Muscle of leg (tissue), 11 donors: ENCODE measurements around the gene NCR3LG1. TPM values are rescaled to one million over a fixed set of nuclear protein-coding genes. Genes with fewer than 3 reads are reported as not detected.

Experiments used
- DNase-seq: peaks from one replicate; pipeline ENCODE4 v3.0.0; 2013
- H3K27ac ChIP-seq: one replicate; pipeline ENCODE4 v1.5.1; 2013; ENCODE audit warnings: mild to moderate bottlenecking, low read length, control low read depth
- H3K27me3 ChIP-seq: one replicate; pipeline ENCODE4 v1.6.1; 2013; ENCODE audit warnings: low read length; ENCODE audit not compliant: control insufficient read depth, insufficient read depth
- H3K36me3 ChIP-seq: one replicate; pipeline ENCODE4 v1.6.1; 2013; ENCODE audit warnings: low read length; ENCODE audit not compliant: control insufficient read depth, insufficient read depth
- H3K4me1 ChIP-seq: one replicate; pipeline ENCODE4 v1.6.1; 2013; ENCODE audit warnings: low read length; ENCODE audit not compliant: control insufficient read depth, insufficient read depth
- H3K4me3 ChIP-seq: one replicate; pipeline ENCODE4 v1.5.1; 2013; ENCODE audit warnings: low read length, control low read depth
- H3K9me3 ChIP-seq: replicated peaks from 2 replicates; pipeline ENCODE4 v1.6.1; 2013; ENCODE audit warnings: low read depth, low read length; ENCODE audit not compliant: control insufficient read depth
- WGBS: methylation state at CpG from one replicate; pipeline ENCODE4 v1.1.5; 2013; ENCODE audit warnings: missing lambda C conversion rate; ENCODE audit not compliant: insufficient coverage; 5-methylcytosine and 5-hydroxymethylcytosine counted together
- polyA plus RNA-seq, 8 donors: library from polyadenylated mRNA; unstranded; fragments of 120-200 nt; gene quantifications; one replicate each; pipeline versions ENCODE4 v1.2.1 to v1.2.3, GENCODE V29; 2013; ENCODE audit warnings: inconsistent platforms in 1 of 8, low replicate concordance in 1 of 8; ENCODE audit not compliant: insufficient read length in 8 of 8, insufficient read depth in 1 of 8
- total RNA-seq: library from RNA; stranded (reverse); fragments of 120-200 nt; gene quantifications from one replicate; pipeline ENCODE4 v1.2.4, GENCODE V29; 2013

Gene NCR3LG1
- total and polyA plus RNA-seq, 9 donors: 0.31 to 0.96 (median 0.36) TPM

GRCh38 chr11:17369684-17370243 lies 18.2 kb downstream of the NCR3LG1 start:
- no peaks in the 10 kb centered on the region for H3K36me3 ChIP-seq
- H3K27ac ChIP-seq: no peak overlapping the region
- H3K9me3 ChIP-seq: peaks cover 55% of the 10 kb centered on the region
- H3K4me3 ChIP-seq: no peak overlapping the region
- no peak for DNase-seq
- WGBS: 71% methylated on average over 2 of the region's 2 CpGs
- no peaks in the 10 kb centered on the region for H3K4me1 ChIP-seq
- H3K27me3 ChIP-seq: no peaks in the 10 kb centered on the region

DNA sequence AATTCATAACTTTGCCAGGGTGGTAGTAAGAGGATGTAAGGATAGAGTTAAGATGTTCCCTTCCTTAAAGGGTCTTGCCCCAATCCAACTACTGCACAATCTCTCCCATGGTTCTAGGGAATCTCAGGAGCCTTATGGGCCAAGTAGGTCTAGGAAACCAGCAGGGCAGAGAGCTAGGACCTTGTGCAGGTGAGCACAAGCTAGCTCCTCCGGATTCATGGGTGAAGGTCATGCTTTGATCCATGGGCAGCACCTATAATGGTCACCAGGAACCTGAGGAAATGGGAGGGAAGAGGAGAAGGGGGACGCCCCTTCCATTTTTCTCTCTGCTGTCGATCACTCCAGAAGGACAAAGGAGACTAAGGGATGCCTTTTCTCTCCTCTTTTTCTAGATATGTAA lies 20.0 kb downstream of the NCR3LG1 start:
- Histone ChIP-seq H3K4me1 (no peaks in the 10 kb centered on the region), H3K4me3 (no peak overlapping the region), H3K27me3 (no peaks in the 10 kb centered on the region), H3K9me3 (peaks cover 56% of the 10 kb centered on the region), H3K27ac (no peak overlapping the region), H3K36me3 (no peaks in the 10 kb centered on the region)
- no peak for DNase-seq
- WGBS: 20% methylated on average over 1 of the region's 3 CpGs

DNA sequence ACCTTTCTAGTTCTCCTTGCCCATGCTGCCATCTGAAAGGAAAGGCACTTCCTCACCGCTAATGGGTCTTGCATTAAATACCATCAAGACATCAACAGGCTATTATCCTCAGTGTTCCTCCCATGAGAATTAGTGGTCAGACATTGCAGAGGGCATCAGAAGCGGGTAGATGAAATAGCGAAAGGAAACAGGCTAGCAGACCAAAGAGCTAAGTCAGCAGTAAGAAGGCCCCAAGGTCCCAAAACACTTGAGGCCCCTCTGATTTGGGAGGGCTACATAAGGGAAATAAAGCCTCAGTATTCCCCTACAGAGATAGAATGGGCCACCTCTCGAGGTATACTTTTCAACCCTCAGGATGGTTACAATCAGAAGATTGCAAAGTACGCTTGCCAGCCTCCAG lies 23.9 kb downstream of the NCR3LG1 start:
- Histone ChIP-seq H3K9me3 (peaks cover 37% of the 10 kb centered on the region), H3K27ac (no peak overlapping the region), H3K4me3 (no peak overlapping the region), H3K4me1 (no peaks in the 10 kb centered on the region), H3K27me3 (no peaks in the 10 kb centered on the region), H3K36me3 (no peaks in the 10 kb centered on the region)
- DNase-seq: no peak
- WGBS: 71% methylated on average over 2 of the region's 5 CpGs

DNA sequence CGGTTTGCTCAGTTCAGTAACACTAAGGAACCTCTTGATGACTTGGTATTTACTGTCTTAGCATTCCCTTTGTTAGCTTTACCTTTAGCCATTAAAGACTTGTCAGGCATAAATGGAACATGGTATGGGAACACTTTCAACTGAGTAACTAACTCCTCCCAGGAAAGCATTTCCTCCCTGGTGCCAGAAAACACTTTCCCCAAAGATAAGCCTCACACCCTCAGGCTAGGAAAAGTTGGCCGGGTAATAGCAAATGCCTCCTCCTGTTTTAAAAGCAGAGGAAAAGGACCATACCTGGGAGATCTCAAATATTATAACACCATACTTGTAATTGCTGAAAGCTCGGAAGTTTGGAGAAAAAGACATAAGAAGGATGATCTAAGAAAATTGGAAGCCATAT lies 24.9 kb downstream of the NCR3LG1 start:
- DNase-seq: no peak
- Histone ChIP-seq H3K27me3 (no peaks in the 10 kb centered on the region), H3K4me3 (no peak overlapping the region), H3K27ac (no peak overlapping the region), H3K9me3 (peaks cover 28% of the 10 kb centered on the region), H3K4me1 (no peaks in the 10 kb centered on the region), H3K36me3 (no peaks in the 10 kb centered on the region)
- 67% methylated on average over 1 of the region's 3 CpGs for WGBS

- H3K9me3 ChIP-seq: peaks cover 8% of the 10 kb centered on the region
- no peak overlapping the region for H3K27ac ChIP-seq
- no peak overlapping the region for H3K4me3 ChIP-seq
- no peaks in the 10 kb centered on the region for H3K4me1 ChIP-seq
- 67% methylated on average over 1 of the region's 2 CpGs for WGBS
- peaks cover 5% of the 10 kb centered on the region for H3K36me3 ChIP-seq
- no peaks in the 10 kb centered on the region for H3K27me3 ChIP-seq
- no peak for DNase-seq
Observed at GRCh38 chr11:17378655-17379054, 27.1 kb downstream of the NCR3LG1 start.

DNA sequence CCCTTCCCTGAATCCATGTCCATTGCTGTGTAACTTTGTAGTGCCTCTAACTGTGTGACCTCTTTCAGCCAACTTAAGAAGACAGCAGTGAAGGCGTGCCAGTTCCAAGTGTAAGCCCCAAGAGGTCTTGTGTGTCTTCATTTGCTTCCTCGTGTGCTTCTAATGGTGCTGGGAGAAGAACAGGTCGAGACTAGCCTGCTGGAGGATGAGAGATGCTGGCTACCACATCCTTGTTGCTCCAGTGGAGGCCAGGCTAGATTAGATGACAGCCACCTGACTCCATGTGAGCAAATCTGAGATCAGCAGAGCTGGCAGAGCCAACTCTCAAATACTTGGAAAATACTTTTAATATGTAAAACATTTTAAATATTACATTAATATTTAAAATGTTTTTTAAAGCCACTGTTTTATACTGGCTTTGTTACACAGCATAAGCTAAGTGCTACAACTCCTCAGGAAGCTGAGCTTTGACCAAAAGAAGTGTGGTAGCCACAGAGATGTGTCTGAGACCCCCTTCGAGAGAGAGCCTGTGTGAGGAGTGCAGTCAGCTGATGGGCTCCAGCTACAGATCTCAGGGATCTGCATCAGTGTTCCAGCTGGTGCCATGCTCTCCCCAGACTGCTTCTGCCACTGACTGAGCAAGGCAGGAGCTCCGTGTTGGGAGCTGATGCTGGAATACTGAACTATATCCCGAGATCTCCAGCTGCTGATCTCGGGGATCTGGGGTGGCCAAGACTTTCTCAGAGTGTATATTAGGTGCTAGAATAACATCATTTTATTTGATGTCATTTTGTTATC lies 28.0 kb downstream of the NCR3LG1 start:
- H3K4me3 ChIP-seq: no peak overlapping the region
- peaks cover 5% of the 10 kb centered on the region for H3K36me3 ChIP-seq
- no peaks in the 10 kb centered on the region for H3K27me3 ChIP-seq
- 72% methylated on average over 3 of the region's 7 CpGs for WGBS
- peaks cover 5% of the 10 kb centered on the region for H3K4me1 ChIP-seq
- no peak overlapping the region for H3K27ac ChIP-seq
- DNase-seq: no peak
- H3K9me3 ChIP-seq: peaks cover 2% of the 10 kb centered on the region

- no peak overlapping the region for H3K4me3 ChIP-seq
- H3K27me3 ChIP-seq: no peaks in the 10 kb centered on the region
- peaks cover 5% of the 10 kb centered on the region for H3K36me3 ChIP-seq
- 31% methylated on average over 2 of the region's 4 CpGs for WGBS
- no peak overlapping the region for H3K27ac ChIP-seq
- no peaks in the 10 kb centered on the region for H3K9me3 ChIP-seq
- H3K4me1 ChIP-seq: peaks cover 12% of the 10 kb centered on the region
- no peak for DNase-seq
Observed at GRCh38 chr11:17381156-17381555, 29.6 kb downstream of the NCR3LG1 start.

GRCh38 chr11:17382046-17382728 lies 30.6 kb downstream of the NCR3LG1 start:
- whole genome bisulfite sequencing: 57% methylated on average over 8 of the region's 8 CpGs
- no peak overlapping the region for H3K27ac ChIP-seq
- no peak for DNase-seq

DNA sequence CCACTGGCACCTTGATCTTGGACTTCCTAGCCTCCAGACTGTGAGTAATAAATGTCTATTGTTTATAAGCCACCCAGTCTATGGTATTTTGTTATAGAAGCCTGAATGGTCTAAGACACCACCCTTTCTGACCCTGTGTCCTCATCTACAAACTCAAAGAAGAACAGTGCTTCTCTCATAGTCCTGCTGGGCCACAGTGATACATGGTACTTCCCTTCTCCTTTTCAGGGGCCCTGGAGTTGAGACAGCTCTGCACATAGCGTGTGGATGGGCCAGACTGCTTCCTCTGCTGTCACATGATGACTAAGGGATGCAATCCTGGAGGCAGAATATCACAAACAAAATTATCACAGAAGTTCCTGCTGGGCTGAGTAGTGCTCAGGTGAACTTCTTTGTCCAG lies 31.9 kb downstream of the NCR3LG1 start:
- Histone ChIP-seq H3K9me3 (no peaks in the 10 kb centered on the region), H3K4me1 (peaks cover 18% of the 10 kb centered on the region)
- no CpG with 5 or more reads among the region's 1 CpG for WGBS

More at GRCh38 chr11:17382046-17382728, 30.6 kb downstream of the NCR3LG1 start:
- peaks cover 5% of the 10 kb centered on the region for H3K36me3 ChIP-seq
- H3K4me1 ChIP-seq: peaks cover 18% of the 10 kb centered on the region
- no peaks in the 10 kb centered on the region for H3K9me3 ChIP-seq
- no peak overlapping the region for H3K4me3 ChIP-seq
- no peaks in the 10 kb centered on the region for H3K27me3 ChIP-seq

GRCh38 chr11:17384002-17384511 lies 32.5 kb downstream of the NCR3LG1 start:
- WGBS: 63% methylated on average over 4 of the region's 6 CpGs
- Histone ChIP-seq H3K9me3 (no peaks in the 10 kb centered on the region), H3K4me3 (no peak overlapping the region), H3K27ac (no peak overlapping the region), H3K36me3 (peaks cover 8% of the 10 kb centered on the region), H3K27me3 (peaks cover 5% of the 10 kb centered on the region), H3K4me1 (peaks cover 22% of the 10 kb centered on the region)
- peak; percentile 89 for DNase-seq

More for the DNA sequence above, 31.9 kb downstream of the NCR3LG1 start:
- Histone ChIP-seq H3K27me3 (peaks cover under 1% of the 10 kb centered on the region), H3K36me3 (peaks cover 8% of the 10 kb centered on the region), H3K4me3 (no peak overlapping the region), H3K27ac (no peak overlapping the region)
- no peak for DNase-seq
